ENCODE results near the gene RTN4RL2.

The RTN4RL2 gene

DNA sequence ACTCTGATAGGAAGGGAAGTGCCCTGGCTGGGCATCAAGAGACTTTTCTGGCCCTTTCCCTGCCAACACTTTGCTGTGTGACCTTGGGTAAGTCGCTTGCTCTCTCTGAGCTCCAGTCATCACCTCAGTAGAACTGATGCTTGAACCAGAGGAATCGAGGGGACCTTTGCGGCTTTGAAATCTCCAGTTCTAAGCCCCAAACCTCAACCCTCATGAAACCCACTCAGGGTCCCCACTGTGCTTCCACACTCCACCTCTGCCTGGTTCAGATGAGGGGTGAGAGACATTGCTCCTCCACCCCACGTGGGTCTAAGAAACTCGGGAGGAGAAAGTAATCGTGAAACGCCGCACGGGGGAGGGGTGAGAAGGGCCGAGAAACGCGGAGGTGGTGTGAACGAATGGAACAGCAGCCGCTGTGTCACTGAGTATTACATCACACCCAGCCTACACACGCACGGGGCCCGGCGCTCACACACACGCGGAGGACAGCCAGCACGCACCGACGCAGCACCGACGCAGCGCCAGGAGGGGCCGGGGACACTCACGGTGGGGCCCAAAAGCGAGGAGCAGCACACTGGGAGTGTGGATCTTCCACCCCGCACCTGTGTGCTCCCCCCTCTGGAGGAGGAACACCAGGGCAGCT is 4.3 kb downstream of the RTN4RL2 start:
- no peak for TF ChIP-seq ZNF384 (IDR thresholded peaks at IDR 0.05)
- TF ChIP-seq ELF4 (IDR thresholded peaks at IDR 0.05) = no peak
- TF ChIP-seq NFRKB (IDR thresholded peaks at IDR 0.05) = no peak
- TF ChIP-seq LEF1 (IDR thresholded peaks at IDR 0.05; ENCODE audit: borderline replicate concordance) = no peak
- TF ChIP-seq L3MBTL2 (conservative IDR thresholded peaks at IDR 0.05) = no peak
- no peak for TF ChIP-seq FOXK2 (IDR thresholded peaks at IDR 0.05)
- TF ChIP-seq FOXA1 (IDR thresholded peaks at IDR 0.05) = no peak
- TF ChIP-seq ARNT (IDR thresholded peaks at IDR 0.05) = no peak
- no peak for TF ChIP-seq CTBP1 (IDR thresholded peaks at IDR 0.05; ENCODE audit: borderline replicate concordance)
- TF ChIP-seq, protein P1, sequence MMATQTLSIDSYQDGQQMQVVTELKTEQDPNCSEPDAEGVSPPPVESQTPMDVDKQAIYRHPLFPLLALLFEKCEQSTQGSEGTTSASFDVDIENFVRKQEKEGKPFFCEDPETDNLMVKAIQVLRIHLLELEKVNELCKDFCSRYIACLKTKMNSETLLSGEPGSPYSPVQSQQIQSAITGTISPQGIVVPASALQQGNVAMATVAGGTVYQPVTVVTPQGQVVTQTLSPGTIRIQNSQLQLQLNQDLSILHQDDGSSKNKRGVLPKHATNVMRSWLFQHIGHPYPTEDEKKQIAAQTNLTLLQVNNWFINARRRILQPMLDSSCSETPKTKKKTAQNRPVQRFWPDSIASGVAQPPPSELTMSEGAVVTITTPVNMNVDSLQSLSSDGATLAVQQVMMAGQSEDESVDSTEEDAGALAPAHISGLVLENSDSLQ (IDR thresholded peaks at IDR 0.05) = no peak
- TF ChIP-seq SP1 (IDR thresholded peaks at IDR 0.05) = no peak
- TF ChIP-seq HDGF (IDR thresholded peaks at IDR 0.05; ENCODE audit: borderline replicate concordance) = no peak
- TF ChIP-seq FOXM1 (IDR thresholded peaks at IDR 0.05; ENCODE audit: borderline replicate concordance) = no peak
- no peak for TF ChIP-seq TARDBP (IDR thresholded peaks at IDR 0.05)
- no peak for TF ChIP-seq BHLHE40 (IDR thresholded peaks at IDR 0.05; ENCODE audit: borderline replicate concordance)
- TF ChIP-seq SUZ12 (IDR thresholded peaks at IDR 0.05) = no peak
- POLR2A ChIA-PET = interaction anchor here (1.7 kb wide), 1 partner anchor 9 kb away, joined by 4 read pairs; no protein-coding TSS in a partner anchor
- CTCF ChIA-PET = interaction anchor here (1.7 kb wide), 1 partner anchor 19 kb away, joined by 5 read pairs; no protein-coding TSS in a partner anchor
- DNase-seq (ENCODE audit: extremely low spot score) = no peak

DNA sequence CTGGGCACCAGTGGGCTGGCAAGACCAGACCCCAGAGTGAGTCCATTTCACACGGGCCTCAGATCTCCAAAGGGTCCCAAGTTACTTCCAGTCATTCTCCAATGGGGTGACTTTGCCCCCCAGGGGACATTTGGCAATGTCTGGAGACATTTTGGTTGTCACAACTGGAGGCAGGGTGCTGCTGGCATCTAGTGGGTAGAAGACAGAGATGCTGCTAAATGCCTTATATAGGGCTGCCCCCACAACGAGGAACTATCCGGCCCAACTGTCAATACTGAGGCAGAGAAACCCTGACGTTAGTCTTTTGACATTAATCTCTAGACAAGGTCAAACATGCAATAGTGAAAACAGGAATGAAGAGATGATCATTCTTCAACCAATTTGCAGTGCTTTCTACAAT is 6.4 kb downstream of the RTN4RL2 start:
- POLR2A ChIA-PET = no interaction called here
- CTCF ChIA-PET = interaction anchor here (1.7 kb wide), 1 partner anchor 17 kb away, joined by 5 read pairs; no protein-coding TSS in a partner anchor
- TF ChIP-seq NFRKB (IDR thresholded peaks at IDR 0.05) (no peak), ELF4 (IDR thresholded peaks at IDR 0.05) (no peak), FOXK2 (IDR thresholded peaks at IDR 0.05) (no peak), SP1 (IDR thresholded peaks at IDR 0.05) (no peak), SUZ12 (IDR thresholded peaks at IDR 0.05) (no peak), FOXM1 (IDR thresholded peaks at IDR 0.05; ENCODE audit: borderline replicate concordance) (no peak), BHLHE40 (IDR thresholded peaks at IDR 0.05; ENCODE audit: borderline replicate concordance) (no peak), TARDBP (IDR thresholded peaks at IDR 0.05) (no peak), LEF1 (IDR thresholded peaks at IDR 0.05; ENCODE audit: borderline replicate concordance) (no peak), HDGF (IDR thresholded peaks at IDR 0.05; ENCODE audit: borderline replicate concordance) (no peak)
- TF ChIP-seq, protein P1 (IDR thresholded peaks at IDR 0.05) = no peak
- no peak for DNase-seq (ENCODE audit: extremely low spot score)

DNA sequence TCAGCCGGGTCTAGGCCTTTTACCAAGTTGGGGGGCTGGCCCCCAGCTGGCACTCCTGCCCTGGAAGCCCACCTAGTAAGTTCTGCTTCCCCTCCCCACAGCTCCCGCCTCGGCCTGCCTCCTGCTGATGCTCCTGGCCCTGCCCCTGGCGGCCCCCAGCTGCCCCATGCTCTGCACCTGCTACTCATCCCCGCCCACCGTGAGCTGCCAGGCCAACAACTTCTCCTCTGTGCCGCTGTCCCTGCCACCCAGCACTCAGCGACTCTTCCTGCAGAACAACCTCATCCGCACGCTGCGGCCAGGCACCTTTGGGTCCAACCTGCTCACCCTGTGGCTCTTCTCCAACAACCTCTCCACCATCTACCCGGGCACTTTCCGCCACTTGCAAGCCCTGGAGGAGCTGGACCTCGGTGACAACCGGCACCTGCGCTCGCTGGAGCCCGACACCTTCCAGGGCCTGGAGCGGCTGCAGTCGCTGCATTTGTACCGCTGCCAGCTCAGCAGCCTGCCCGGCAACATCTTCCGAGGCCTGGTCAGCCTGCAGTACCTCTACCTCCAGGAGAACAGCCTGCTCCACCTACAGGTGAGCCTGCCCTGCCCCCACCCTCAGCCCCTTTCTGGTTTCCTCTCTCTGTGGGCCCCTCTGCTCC is 7.3 kb downstream of the RTN4RL2 start:
- ChIA-PET POLR2A (no interaction called here), CTCF (no interaction called here)
- no peak for DNase-seq (ENCODE audit: extremely low spot score)
- no peak for TF ChIP-seq CTBP1 (IDR thresholded peaks at IDR 0.05; ENCODE audit: borderline replicate concordance)
- TF ChIP-seq ELF4 (IDR thresholded peaks at IDR 0.05) = no peak
- TF ChIP-seq BHLHE40 (IDR thresholded peaks at IDR 0.05; ENCODE audit: borderline replicate concordance) = no peak
- no peak for TF ChIP-seq HDGF (IDR thresholded peaks at IDR 0.05; ENCODE audit: borderline replicate concordance)
- TF ChIP-seq ARNT (IDR thresholded peaks at IDR 0.05) = no peak
- no peak for TF ChIP-seq FOXM1 (IDR thresholded peaks at IDR 0.05; ENCODE audit: borderline replicate concordance)
- no peak for TF ChIP-seq FOXA1 (IDR thresholded peaks at IDR 0.05)
- TF ChIP-seq FOXK2 (IDR thresholded peaks at IDR 0.05) = no peak
- no peak for TF ChIP-seq NFRKB (IDR thresholded peaks at IDR 0.05)
- TF ChIP-seq, protein P1 (IDR thresholded peaks at IDR 0.05) = no peak
- no peak for TF ChIP-seq TARDBP (IDR thresholded peaks at IDR 0.05)
- TF ChIP-seq SP1 (IDR thresholded peaks at IDR 0.05) = no peak
- no peak for TF ChIP-seq LEF1 (IDR thresholded peaks at IDR 0.05; ENCODE audit: borderline replicate concordance)
- no peak for TF ChIP-seq SUZ12 (IDR thresholded peaks at IDR 0.05)
- no peak for TF ChIP-seq ZNF384 (IDR thresholded peaks at IDR 0.05)
- TF ChIP-seq L3MBTL2 (conservative IDR thresholded peaks at IDR 0.05) = no peak

DNA sequence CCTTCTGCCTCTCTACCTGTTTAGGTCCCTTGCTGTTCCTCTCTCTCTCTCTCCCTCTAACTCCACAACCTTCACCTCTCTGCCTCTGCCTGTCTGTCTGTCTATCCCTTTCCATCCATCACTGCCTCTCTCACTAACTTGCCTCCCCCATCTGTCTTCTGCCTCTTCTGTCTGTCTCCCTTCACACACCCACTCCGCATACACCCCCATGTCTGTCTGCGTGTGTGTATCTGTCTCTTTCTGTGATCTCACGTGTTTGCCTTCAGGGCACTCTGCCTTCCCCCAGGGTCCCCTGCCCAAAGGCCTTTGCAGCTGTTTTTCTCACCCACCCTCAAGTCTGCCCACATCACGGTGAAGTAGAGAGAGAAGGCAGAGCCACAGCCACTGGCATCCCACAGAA is 7.9 kb downstream of the RTN4RL2 start:
- ChIA-PET CTCF (no interaction called here), POLR2A (no interaction called here)
- no peak for DNase-seq (ENCODE audit: extremely low spot score)
- no peak for TF ChIP-seq BHLHE40 (IDR thresholded peaks at IDR 0.05; ENCODE audit: borderline replicate concordance)
- TF ChIP-seq ELF4 (IDR thresholded peaks at IDR 0.05) = no peak
- no peak for TF ChIP-seq LEF1 (IDR thresholded peaks at IDR 0.05; ENCODE audit: borderline replicate concordance)

DNA sequence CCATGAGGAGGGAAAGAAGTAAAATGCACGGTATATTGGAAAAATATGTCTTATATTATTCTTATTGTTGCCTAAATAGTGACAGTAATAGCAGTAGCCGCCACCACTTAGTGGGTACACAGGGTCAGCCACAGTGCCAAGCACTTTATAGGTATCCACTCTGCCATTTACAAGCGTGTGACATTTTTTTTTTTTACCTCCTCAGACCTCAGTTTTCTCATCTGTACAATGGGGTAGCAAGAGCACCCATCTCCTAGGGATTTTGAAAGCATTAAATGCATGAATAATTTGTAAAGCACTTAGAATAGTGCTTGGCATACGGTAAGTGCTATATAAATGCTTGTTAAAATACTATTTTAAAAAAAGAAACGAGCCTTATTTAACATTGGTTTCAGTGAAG is 8.9 kb downstream of the RTN4RL2 start:
- TF ChIP-seq FOXA1 (IDR thresholded peaks at IDR 0.05) (no peak), CTBP1 (IDR thresholded peaks at IDR 0.05; ENCODE audit: borderline replicate concordance) (no peak), ZNF384 (IDR thresholded peaks at IDR 0.05) (no peak), BHLHE40 (IDR thresholded peaks at IDR 0.05; ENCODE audit: borderline replicate concordance) (no peak), L3MBTL2 (conservative IDR thresholded peaks at IDR 0.05) (no peak), FOXK2 (IDR thresholded peaks at IDR 0.05) (no peak)
- ChIA-PET CTCF (no interaction called here), POLR2A (no interaction called here)
- no peak for DNase-seq (ENCODE audit: extremely low spot score)

DNA sequence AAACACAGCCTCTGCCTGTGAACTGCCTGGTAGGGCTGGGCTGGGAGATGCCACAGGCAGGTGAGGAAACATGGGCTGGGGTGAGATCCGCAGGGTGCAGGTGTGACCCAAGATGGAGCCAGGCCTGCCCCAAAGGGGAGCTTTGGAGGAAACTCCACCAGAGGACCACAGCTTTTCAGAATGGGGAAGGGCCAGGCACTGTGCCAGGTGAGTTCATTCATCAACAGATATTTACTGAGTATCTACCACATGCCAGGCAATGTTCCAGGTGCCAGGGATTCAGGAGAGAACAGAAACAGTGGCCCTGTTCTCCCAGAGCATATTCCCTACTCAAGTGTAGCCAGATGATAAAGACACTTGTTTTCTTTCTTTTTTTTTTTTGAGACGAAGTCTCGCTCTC is 11.2 kb downstream of the RTN4RL2 start:
- DNase-seq (ENCODE audit: extremely low spot score) = no peak
- ChIA-PET POLR2A (no interaction called here), CTCF (no interaction called here)
- no peak for TF ChIP-seq FOXM1 (IDR thresholded peaks at IDR 0.05; ENCODE audit: borderline replicate concordance)
- no peak for TF ChIP-seq ZNF384 (IDR thresholded peaks at IDR 0.05)
- TF ChIP-seq NFRKB (IDR thresholded peaks at IDR 0.05) = no peak
- no peak for TF ChIP-seq FOXK2 (IDR thresholded peaks at IDR 0.05)
- no peak for TF ChIP-seq CTBP1 (IDR thresholded peaks at IDR 0.05; ENCODE audit: borderline replicate concordance)
- no peak for TF ChIP-seq HDGF (IDR thresholded peaks at IDR 0.05; ENCODE audit: borderline replicate concordance)
- no peak for TF ChIP-seq LEF1 (IDR thresholded peaks at IDR 0.05; ENCODE audit: borderline replicate concordance)
- no peak for TF ChIP-seq ARNT (IDR thresholded peaks at IDR 0.05)
- no peak for TF ChIP-seq FOXA1 (IDR thresholded peaks at IDR 0.05)
- no peak for TF ChIP-seq SUZ12 (IDR thresholded peaks at IDR 0.05)
- TF ChIP-seq TARDBP (IDR thresholded peaks at IDR 0.05) = no peak
- TF ChIP-seq ELF4 (IDR thresholded peaks at IDR 0.05) = no peak
- TF ChIP-seq BHLHE40 (IDR thresholded peaks at IDR 0.05; ENCODE audit: borderline replicate concordance) = no peak
- TF ChIP-seq, protein P1 (IDR thresholded peaks at IDR 0.05) = no peak
- TF ChIP-seq L3MBTL2 (conservative IDR thresholded peaks at IDR 0.05) = no peak

Measured in HEK293T (cell line).